Esophagus squamous epithelium (tissue), 4 donors: ENCODE results near the gene CFHR4.

Experiments used
- POLR2A ChIP-seq, 4 donors: fragments of 450-650 bp; IDR thresholded peaks; one replicate each; pipeline ENCODE4 v1.6.1; 2017; ENCODE audit warnings: antibody characterized with exemption in 4 of 4, mild to moderate bottlenecking in 4 of 4, moderate library complexity in 3 of 4
- TF ChIP-seq, protein P1 (sequence below), 6 experiments: fragments of 450-650 bp in 4 of 6; fragments of 200-600 bp in 2 of 6; sonication (generic) in 2 of 6; IDR thresholded peaks; one replicate each; pipeline ENCODE4 v1.5.1; 2016 to 2019; ENCODE audit warnings: antibody characterized with exemption in 6 of 6, mild to moderate bottlenecking in 4 of 6, moderate library complexity in 4 of 6

DNA sequence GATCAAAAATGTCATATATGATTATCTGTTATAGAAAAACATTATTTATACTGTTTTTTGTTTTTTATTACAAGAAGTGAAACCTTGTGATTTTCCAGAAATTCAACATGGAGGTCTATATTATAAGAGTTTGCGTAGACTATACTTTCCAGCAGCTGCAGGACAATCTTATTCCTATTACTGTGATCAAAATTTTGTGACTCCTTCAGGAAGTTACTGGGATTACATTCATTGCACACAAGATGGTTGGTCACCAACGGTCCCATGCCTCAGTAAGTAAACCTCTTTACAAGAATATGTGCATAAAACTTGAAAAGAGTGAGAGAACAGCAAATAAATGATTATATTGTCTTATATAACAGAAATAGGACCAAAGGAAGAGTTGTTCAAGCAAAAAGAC is 14.5 kb downstream of the CFHR4 start:
- TF ChIP-seq POLR2A (IDR thresholded peaks at IDR 0.05): no peak
- TF ChIP-seq, protein P1, sequence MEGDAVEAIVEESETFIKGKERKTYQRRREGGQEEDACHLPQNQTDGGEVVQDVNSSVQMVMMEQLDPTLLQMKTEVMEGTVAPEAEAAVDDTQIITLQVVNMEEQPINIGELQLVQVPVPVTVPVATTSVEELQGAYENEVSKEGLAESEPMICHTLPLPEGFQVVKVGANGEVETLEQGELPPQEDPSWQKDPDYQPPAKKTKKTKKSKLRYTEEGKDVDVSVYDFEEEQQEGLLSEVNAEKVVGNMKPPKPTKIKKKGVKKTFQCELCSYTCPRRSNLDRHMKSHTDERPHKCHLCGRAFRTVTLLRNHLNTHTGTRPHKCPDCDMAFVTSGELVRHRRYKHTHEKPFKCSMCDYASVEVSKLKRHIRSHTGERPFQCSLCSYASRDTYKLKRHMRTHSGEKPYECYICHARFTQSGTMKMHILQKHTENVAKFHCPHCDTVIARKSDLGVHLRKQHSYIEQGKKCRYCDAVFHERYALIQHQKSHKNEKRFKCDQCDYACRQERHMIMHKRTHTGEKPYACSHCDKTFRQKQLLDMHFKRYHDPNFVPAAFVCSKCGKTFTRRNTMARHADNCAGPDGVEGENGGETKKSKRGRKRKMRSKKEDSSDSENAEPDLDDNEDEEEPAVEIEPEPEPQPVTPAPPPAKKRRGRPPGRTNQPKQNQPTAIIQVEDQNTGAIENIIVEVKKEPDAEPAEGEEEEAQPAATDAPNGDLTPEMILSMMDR (IDR thresholded peaks at IDR 0.05): no peak
